H1 (cell line): ENCODE measurements around the gene KLHL36. TPM values are rescaled to one million over a fixed set of nuclear protein-coding genes. Genes with fewer than 3 reads are reported as not detected.

Source experiments
- CTCF ChIA-PET: fragments of 300-600 bp; sonication (Branson Sonifier 250); formaldehyde crosslinking; loops from one replicate; lab custom pipeline; 2021; ENCODE audit not compliant: partially characterized antibody; lab: Charles Lee
- POLR2A ChIA-PET: fragments of 300-600 bp; sonication (Branson Sonifier 250); formaldehyde crosslinking; loops from one replicate; lab custom pipeline; 2021; ENCODE audit warnings: inconsistent platforms; ENCODE audit not compliant: partially characterized antibody; lab: Charles Lee
- DNase-seq, 2 experiments: peaks; one replicate each; pipeline versions ENCODE4 v3.0.0 to v3.0.0-alpha.2; 2010 to 2022; ENCODE audit warnings: low spot score in 2 of 2, low read depth in 1 of 2, mixed read lengths in 1 of 2
- FAIRE-seq: peaks from 2 replicates; lab custom pipeline; 2011; peaks lifted over from hg19 to GRCh38; lab: Jason Lieb, UNC
- H2AFZ ChIP-seq: 2 replicates; pipeline ENCODE4 v1.8.1; 2012; ENCODE audit warnings: low read length, inconsistent platforms
- H2AK5ac ChIP-seq: 2 replicates; pipeline ENCODE4 v1.6.1; 2013; ENCODE audit warnings: low read depth, low read length
- H2BK120ac ChIP-seq: replicated peaks from 2 replicates; pipeline ENCODE3; 2013; ENCODE audit warnings: low read depth, low read length, inconsistent platforms
- H2BK12ac ChIP-seq: 2 replicates; pipeline ENCODE4 v1.6.1; 2013; ENCODE audit warnings: low read depth, low read length
- H2BK15ac ChIP-seq: 2 replicates; pipeline ENCODE4 v1.6.1; 2013; ENCODE audit warnings: low read length
- H2BK20ac ChIP-seq: 2 replicates; pipeline ENCODE4 v1.6.1; 2013; ENCODE audit warnings: low read length
- H2BK5ac ChIP-seq: 2 replicates; pipeline ENCODE4 v1.6.1; 2013; ENCODE audit warnings: low read depth, low read length
- H3K14ac ChIP-seq: 2 replicates; pipeline ENCODE4 v1.6.1; 2013; ENCODE audit warnings: inconsistent platforms; ENCODE audit not compliant: insufficient read length
- H3K18ac ChIP-seq: 2 replicates; pipeline ENCODE4 v1.6.1; 2013; ENCODE audit warnings: low read length; ENCODE audit errors: extremely low read depth
- H3K23ac ChIP-seq: 2 replicates; pipeline ENCODE4 v1.6.1; 2013; ENCODE audit warnings: inconsistent platforms; ENCODE audit not compliant: insufficient read length
- H3K23me2 ChIP-seq: 2 replicates; pipeline ENCODE4 v1.6.1; 2013; ENCODE audit warnings: low read depth, low read length
- H3K27ac ChIP-seq: 2 replicates; pipeline ENCODE4 v1.6.1; 2011; ENCODE audit warnings: low read depth, low read length, inconsistent platforms
- H3K27me3 ChIP-seq, 4 experiments: replicated peaks in 1 of 4; 1 replicate in 1 of 4; 2 replicates in 3 of 4; pipeline versions ENCODE4 v1.6.1 to v1.8.1; 2011 to 2013; ENCODE audit warnings: low read length in 3 of 4, mild to moderate bottlenecking in 3 of 4, inconsistent platforms in 2 of 4, mixed read lengths in 2 of 4, moderate library complexity in 1 of 4; ENCODE audit not compliant: control insufficient read depth in 3 of 4, insufficient read depth in 3 of 4; ENCODE audit errors: extremely low read depth in 1 of 4
- H3K36me3 ChIP-seq, 4 experiments: 2 replicates each; pipeline versions ENCODE4 v1.6.1 to v1.8.1; 2011 to 2013; ENCODE audit warnings: mild to moderate bottlenecking in 4 of 4, low read length in 3 of 4, moderate library complexity in 2 of 4, control low read depth in 1 of 4, inconsistent platforms in 1 of 4; ENCODE audit not compliant: insufficient read depth in 4 of 4, control insufficient read depth in 2 of 4
- H3K4ac ChIP-seq: replicated peaks from 2 replicates; pipeline ENCODE3; 2013; ENCODE audit warnings: low read length, low read depth, mixed read lengths, inconsistent platforms; ENCODE audit not compliant: insufficient read length
- H3K4me1 ChIP-seq, 4 experiments: replicated peaks in 1 of 4; 1 replicate in 1 of 4; 2 replicates in 3 of 4; pipeline versions ENCODE4 v1.6.1 to v1.8.1; 2011 to 2013; ENCODE audit warnings: low read length in 3 of 4, inconsistent platforms in 2 of 4, mixed read lengths in 1 of 4; ENCODE audit not compliant: insufficient read depth in 4 of 4, control insufficient read depth in 3 of 4
- H3K4me2 ChIP-seq, 2 experiments: 2 replicates each; pipeline versions ENCODE4 v1.6.1 to v1.8.1; 2011 to 2013; ENCODE audit warnings: low read depth in 2 of 2, low read length in 2 of 2, control low read depth in 1 of 2, inconsistent platforms in 1 of 2, mild to moderate bottlenecking in 1 of 2; ENCODE audit not compliant: insufficient read depth in 1 of 2
- H3K4me3 ChIP-seq, 4 experiments: fragments of 200-600, 300-600 bp in 1 of 4; sonication (generic), shearing (Covaris generic), sonication (Bioruptor Twin) in 1 of 4; 2 replicates each; pipeline versions ENCODE4 v1.5.1 to v1.8.1; 2011 to 2016; ENCODE audit warnings: low read length in 4 of 4, low read depth in 3 of 4, control low read depth in 2 of 4, inconsistent platforms in 2 of 4, mild to moderate bottlenecking in 2 of 4, mixed read lengths in 1 of 4, moderate library complexity in 1 of 4; ENCODE audit not compliant: insufficient read depth in 2 of 4; ENCODE audit errors: extremely low read depth in 1 of 4
- H3K56ac ChIP-seq: replicated peaks from 2 replicates; pipeline ENCODE3; 2013; ENCODE audit warnings: low read depth, mild to moderate bottlenecking, mixed read lengths, low read length, inconsistent platforms; ENCODE audit not compliant: insufficient read length
- H3K79me1 ChIP-seq: 2 replicates; pipeline ENCODE4 v1.6.1; 2013; ENCODE audit warnings: low read depth, low read length, control low read depth
- H3K79me2 ChIP-seq, 2 experiments: 2 replicates each; pipeline versions ENCODE4 v1.6.1 to v1.8.1; 2012 to 2013; ENCODE audit warnings: low read length in 2 of 2, mild to moderate bottlenecking in 2 of 2, inconsistent platforms in 1 of 2; ENCODE audit not compliant: insufficient read depth in 2 of 2, control insufficient read depth in 1 of 2
- H3K9ac ChIP-seq, 4 experiments: replicated peaks in 1 of 4; 1 replicate in 1 of 4; 2 replicates in 3 of 4; pipeline versions ENCODE4 v1.6.1 to v1.8.1; 2011 to 2013; ENCODE audit warnings: low read depth in 3 of 4, low read length in 3 of 4, control low read depth in 2 of 4, mild to moderate bottlenecking in 2 of 4, moderate library complexity in 2 of 4, inconsistent platforms in 1 of 4; ENCODE audit errors: extremely low read depth in 1 of 4
- H3K9me3 ChIP-seq, 2 experiments: 2 replicates each; pipeline versions ENCODE4 v1.6.1 to v1.8.1; 2012 to 2013; ENCODE audit warnings: mild to moderate bottlenecking in 2 of 2, moderate library complexity in 2 of 2, control low read depth in 1 of 2, inconsistent platforms in 1 of 2, low read depth in 1 of 2, low read length in 1 of 2, mixed read lengths in 1 of 2; ENCODE audit not compliant: insufficient read depth in 2 of 2
- H4K20me1 ChIP-seq, 2 experiments: replicated peaks in 1 of 2; 2 replicates each; pipeline versions ENCODE3 to v1.8.1; 2011 to 2013; ENCODE audit warnings: inconsistent platforms in 2 of 2, low read length in 2 of 2, mild to moderate bottlenecking in 1 of 2; ENCODE audit not compliant: insufficient read depth in 2 of 2, control insufficient read depth in 1 of 2
- H4K5ac ChIP-seq: 2 replicates; pipeline ENCODE4 v1.6.1; 2013; ENCODE audit warnings: low read length, low read depth, mixed read lengths, inconsistent platforms; ENCODE audit not compliant: insufficient read length
- H4K8ac ChIP-seq: 2 replicates; pipeline ENCODE4 v1.8.0; 2013; ENCODE audit warnings: mild to moderate bottlenecking, moderate library complexity, low read length, inconsistent platforms; ENCODE audit not compliant: insufficient read depth; ENCODE audit errors: extremely low read depth
- H4K91ac ChIP-seq: replicated peaks from 2 replicates; pipeline ENCODE3; 2013; ENCODE audit warnings: low read length, mixed read lengths, inconsistent platforms; ENCODE audit not compliant: insufficient read length
- ASH2L ChIP-seq: fragments of 200-600, 300-600 bp; sonication (generic); IDR thresholded peaks from one replicate; pipeline ENCODE4 v1.7.1; 2017; ENCODE audit warnings: low read length
- ATF3 ChIP-seq: IDR thresholded peaks from 2 replicates; pipeline ENCODE4 v1.6.1; 2011; ENCODE audit warnings: low read depth, mild to moderate bottlenecking, low read length; ENCODE audit not compliant: insufficient read depth
- BCL11A ChIP-seq, 2 experiments: IDR thresholded peaks; one replicate each; pipeline ENCODE4 v1.6.1; 2011; ENCODE audit warnings: low read depth in 2 of 2, low read length in 2 of 2, mild to moderate bottlenecking in 2 of 2
- CBX8 ChIP-seq: fragments of 300-800, 300-1000 bp; sonication (generic); IDR thresholded peaks from 2 replicates; pipeline ENCODE4 v1.7.1; 2016; ENCODE audit warnings: low read depth, low read length, borderline replicate concordance
- E2F6 ChIP-seq: IDR thresholded peaks from 2 replicates; pipeline ENCODE4 v1.6.1; 2012; ENCODE audit warnings: inconsistent platforms
- EP300 ChIP-seq, 2 experiments: IDR thresholded peaks; 1 replicate in 1 of 2; 2 replicates in 1 of 2; pipeline ENCODE4 v1.6.1; 2011 to 2012; ENCODE audit warnings: low read depth in 2 of 2, low read length in 2 of 2, mild to moderate bottlenecking in 2 of 2, borderline replicate concordance in 1 of 2, inconsistent platforms in 1 of 2, moderate library complexity in 1 of 2
- POLR2AphosphoS5 ChIP-seq: IDR thresholded peaks from 2 replicates; pipeline ENCODE4 v1.6.1; 2011; ENCODE audit warnings: low read depth, low read length
- RNF2 ChIP-seq: fragments of 200-900, 300-1000 bp; sonication (generic); IDR thresholded peaks from 2 replicates; pipeline ENCODE4 v1.7.1; 2016; ENCODE audit warnings: borderline replicate concordance, low read depth, mild to moderate bottlenecking, antibody characterized with exemption, low read length; ENCODE audit not compliant: poor library complexity, severe bottlenecking; ENCODE audit errors: missing control alignments
- SP2 ChIP-seq: IDR thresholded peaks from 2 replicates; pipeline ENCODE4 v1.6.1; 2012; ENCODE audit warnings: mild to moderate bottlenecking, low read length, inconsistent platforms
- TAF7 ChIP-seq: optimal IDR thresholded peaks from 2 replicates; pipeline ENCODE3; 2011; ENCODE audit warnings: low read depth, mild to moderate bottlenecking, inconsistent platforms, low read length, moderate library complexity, borderline replicate concordance
- WGBS, 2 experiments: shearing (Covaris generic) in 1 of 2; methylation state at CpG; one replicate each; pipeline versions ENCODE4 v1.1.6 to v1.1.7; 2013 to 2015; ENCODE audit warnings: low lambda C conversion rate in 2 of 2, mixed read lengths in 2 of 2, inconsistent platforms in 1 of 2, low coverage in 1 of 2, missing lambda C conversion rate in 1 of 2; ENCODE audit not compliant: insufficient replicate concordance in 2 of 2, insufficient coverage in 1 of 2, insufficient read length in 1 of 2; ENCODE audit errors: extremely low coverage in 1 of 2, missing lambda C conversion rate in 1 of 2; 5-methylcytosine and 5-hydroxymethylcytosine counted together
- polyA plus RNA-seq, 7 experiments: library from polyadenylated mRNA; depleted of rRNA in 3 of 7; stranded (reverse) in 5 of 7; unstranded in 2 of 7; fragments of >200 nt in 5 of 7; fragments of 200-250 nt in 2 of 7; gene quantifications; 1 replicate in 5 of 7; 2 replicates in 1 of 7; 4 replicates in 1 of 7; pipeline versions ENCODE4 v1.2.1 to v1.2.3, GENCODE V29; 2011 to 2013; ENCODE audit warnings: missing spikeins in 2 of 7, mixed read lengths in 2 of 7
- total RNA-seq: library from RNA; stranded (reverse); fragmentation: NEBNext Ultra II Directional; extraction: Animal tissue kit (Norgen Biotek cat#: 25700); gene quantifications from 2 replicates; pipeline ENCODE4 v1.2.1, GENCODE V29; 2021
- TF ChIP-seq, protein P1 (sequence below): IDR thresholded peaks from 2 replicates; pipeline ENCODE4 v1.6.1; 2012; ENCODE audit warnings: inconsistent platforms

The KLHL36 gene
- total and polyA plus RNA-seq, 2 of the 8 experiments (the other 6 are each of a cell fraction or from before 2014, with no cell fraction given): 22.9 to 33.6 TPM

DNA sequence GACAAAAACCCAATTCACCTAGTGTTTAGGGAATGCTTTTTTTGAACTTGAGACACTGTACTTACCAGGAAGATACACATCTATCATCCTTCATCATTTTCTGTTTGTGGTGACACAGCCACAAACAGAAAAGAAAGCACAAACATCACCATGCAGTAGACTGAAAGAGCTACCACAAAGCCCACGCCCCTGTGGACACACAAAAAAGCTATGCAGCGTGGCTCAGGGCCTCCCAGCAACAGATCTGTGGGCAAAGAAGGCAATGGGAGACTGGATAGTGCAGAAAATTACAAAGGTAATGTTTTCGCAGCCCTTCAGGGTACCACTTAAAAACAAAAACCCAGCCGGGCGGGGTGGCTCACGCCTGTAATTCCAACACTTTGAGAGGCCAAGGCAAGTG, 40.0 kb upstream of the KLHL36 start:
- Histone ChIP-seq H3K9ac (no peak overlapping the region), H3K18ac (no peak overlapping the region), H3K9me3 (peaks cover 3 to 7% of the 10 kb centered on the region in 2 experiments; a peak in 2 of 4 replicates), H3K36me3 (peaks cover 0 to 3% (median under 1%) of the 10 kb centered on the region in 4 experiments; a peak in 2 of 8 replicates), H3K14ac (no peak overlapping the region), H3K4me3 (no peak overlapping the region), H2BK20ac (no peak overlapping the region), H2BK120ac (no peak overlapping the region), H3K79me1 (peaks cover 10% of the 10 kb centered on the region), H4K8ac (no peak overlapping the region), H4K5ac (no peak overlapping the region), H2BK15ac (no peak overlapping the region), H2AK5ac (no peak overlapping the region), H2BK12ac (no peak overlapping the region), H3K56ac (no peak overlapping the region), H3K4me2 (no peak overlapping the region), H2BK5ac (no peak overlapping the region), H3K27ac (no peak overlapping the region), H4K20me1 (peaks cover 3 to 17% of the 10 kb centered on the region in 2 experiments), H2AFZ (no peak overlapping the region), H3K27me3 (no peaks in the 10 kb centered on the region), H3K4me1 (peaks cover 0 to 16% (median 13%) of the 10 kb centered on the region in 4 experiments; a peak in 6 of 7 replicates), H3K23ac (no peak overlapping the region), H4K91ac (no peak overlapping the region), H3K4ac (no peak overlapping the region), H3K23me2 (0 out of 2 replicates have a peak, but pooled peaks cover 2% of the 10 kb centered on the region), H3K79me2 (peaks cover 0 to 78% of the 10 kb centered on the region in 2 experiments; a peak in 3 of 4 replicates)
- CTCF ChIA-PET: interaction anchor here (0.6 to 2.3 kb wide), 7 partner anchors 8 to 468 kb away, joined by 3 to 7 read pairs (median 3); no protein-coding TSS in a partner anchor
- POLR2A ChIA-PET: interaction anchor here (0.7 to 2.6 kb wide), 3 partner anchors 9 to 80 kb away, joined by 3 to 10 read pairs (median 5); partner anchors contain the start of gene COTL1
- DNase-seq: no peak
- WGBS, 2 experiments: 96% methylated on average over 6 of the region's 6 CpGs; no CpG with 5 or more reads in 1 of the 2 experiments
- no peak for FAIRE-seq
- TF ChIP-seq SP2 (no peak), EP300 (IDR thresholded peaks at IDR 0.05; ENCODE audit: borderline replicate concordance in 1 of 2, low read depth in 2 of 2, low read length in 2 of 2) (no peak), POLR2AphosphoS5 (no peak), CBX8 (no peak), RNF2 (no peak), ATF3 (no peak), BCL11A (IDR thresholded peaks at IDR 0.05; ENCODE audit: low read depth in 2 of 2, low read length in 2 of 2) (no peak), TAF7 (no peak), E2F6 (no peak), ASH2L (no peak)
- TF ChIP-seq, protein P1, sequence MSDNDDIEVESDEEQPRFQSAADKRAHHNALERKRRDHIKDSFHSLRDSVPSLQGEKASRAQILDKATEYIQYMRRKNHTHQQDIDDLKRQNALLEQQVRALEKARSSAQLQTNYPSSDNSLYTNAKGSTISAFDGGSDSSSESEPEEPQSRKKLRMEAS: no peak
